ENCODE data around the gene NAA30. TPM values are rescaled to one million over a fixed set of nuclear protein-coding genes. Genes with fewer than 3 reads are reported as not detected.
A peak's percentile ranks its signal among the peaks of the same experiment; 100 is the strongest.

The NAA30 gene
- total RNA-seq, 1 experiment from 2014 or later, result 16.0 TPM

DNA sequence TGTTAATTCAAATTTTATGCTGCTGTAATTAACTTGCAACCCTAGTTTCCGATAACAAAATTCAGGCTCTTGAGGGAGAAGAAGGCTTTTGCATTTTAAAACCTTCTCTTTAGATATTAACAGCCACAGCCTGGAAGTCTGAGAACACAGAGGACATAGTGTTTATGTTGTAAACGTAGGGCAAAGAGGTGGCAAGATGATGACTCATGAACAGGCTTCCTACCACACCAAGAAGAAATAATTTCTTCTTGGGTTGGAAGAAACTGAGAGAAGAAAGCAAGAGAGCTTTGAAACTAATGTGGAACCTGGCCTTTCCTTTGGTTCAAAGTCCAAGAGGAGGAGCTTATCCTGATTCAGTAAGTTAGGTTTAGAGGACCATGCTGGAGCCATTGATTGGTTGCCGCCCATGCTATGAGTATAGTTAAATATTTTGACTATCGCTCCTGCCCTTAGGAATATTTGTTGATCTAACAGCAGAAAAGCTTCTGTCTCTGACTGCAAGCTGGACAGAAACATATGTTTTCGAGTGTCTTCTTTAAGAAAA is 71.5 kb downstream of the NAA30 start:
- Mint-ChIP-seq H3K4me1 (ENCODE audit: low read depth, unreplicated experiment) (peaks cover 31% of the 10 kb centered on the region), H3K4me3 (ENCODE audit: low read depth, unreplicated experiment) (peak overlapping the region; percentile 21), H3K27ac (ENCODE audit: unreplicated experiment) (peak overlapping the region; percentile 52), H3K36me3 (ENCODE audit: insufficient read depth, unreplicated experiment) (peaks cover 6% of the 10 kb centered on the region), H3K9me3 (ENCODE audit: low read depth, unreplicated experiment) (no peaks in the 10 kb centered on the region), H3K27me3 (ENCODE audit: unreplicated experiment) (no peaks in the 10 kb centered on the region)
- BruUV-seq (replicated peaks), result no TSS peak
- CTCF ChIA-PET, result interaction anchor here (1.0 kb wide), 1 partner anchor 30 kb away, joined by 3 read pairs; no protein-coding TSS in a partner anchor
- intact Hi-C loops (cut with micrococcal nuclease; ENCODE audit: unreplicated experiment), result no loop called here
- TF ChIP-seq, protein P1, sequence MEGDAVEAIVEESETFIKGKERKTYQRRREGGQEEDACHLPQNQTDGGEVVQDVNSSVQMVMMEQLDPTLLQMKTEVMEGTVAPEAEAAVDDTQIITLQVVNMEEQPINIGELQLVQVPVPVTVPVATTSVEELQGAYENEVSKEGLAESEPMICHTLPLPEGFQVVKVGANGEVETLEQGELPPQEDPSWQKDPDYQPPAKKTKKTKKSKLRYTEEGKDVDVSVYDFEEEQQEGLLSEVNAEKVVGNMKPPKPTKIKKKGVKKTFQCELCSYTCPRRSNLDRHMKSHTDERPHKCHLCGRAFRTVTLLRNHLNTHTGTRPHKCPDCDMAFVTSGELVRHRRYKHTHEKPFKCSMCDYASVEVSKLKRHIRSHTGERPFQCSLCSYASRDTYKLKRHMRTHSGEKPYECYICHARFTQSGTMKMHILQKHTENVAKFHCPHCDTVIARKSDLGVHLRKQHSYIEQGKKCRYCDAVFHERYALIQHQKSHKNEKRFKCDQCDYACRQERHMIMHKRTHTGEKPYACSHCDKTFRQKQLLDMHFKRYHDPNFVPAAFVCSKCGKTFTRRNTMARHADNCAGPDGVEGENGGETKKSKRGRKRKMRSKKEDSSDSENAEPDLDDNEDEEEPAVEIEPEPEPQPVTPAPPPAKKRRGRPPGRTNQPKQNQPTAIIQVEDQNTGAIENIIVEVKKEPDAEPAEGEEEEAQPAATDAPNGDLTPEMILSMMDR (IDR thresholded peaks at IDR 0.05; ENCODE audit: unreplicated experiment), result no peak
- DNase-seq, result peak; percentile 13

DNA sequence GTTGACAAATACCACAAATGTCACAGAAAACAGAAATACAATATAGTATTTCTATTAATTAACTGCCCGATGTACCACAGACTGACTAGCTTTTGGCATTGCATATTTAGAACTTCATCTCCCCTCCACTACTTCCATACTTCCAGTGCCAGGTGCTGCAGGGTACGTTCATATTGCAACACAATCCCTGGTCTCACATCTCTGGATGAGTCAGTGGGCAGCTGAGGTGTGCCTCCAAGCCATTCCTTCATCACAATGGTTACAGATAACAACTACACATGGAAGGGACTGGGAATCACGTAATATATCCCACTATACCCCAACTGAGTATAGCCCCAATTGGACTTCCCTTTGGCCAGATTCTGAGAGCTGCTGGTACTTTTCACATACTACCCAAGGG is 72.2 kb downstream of the NAA30 start:
- intact Hi-C loops (cut with micrococcal nuclease; ENCODE audit: unreplicated experiment), result no loop called here
- H3K4me3 Mint-ChIP-seq (ENCODE audit: low read depth, unreplicated experiment), result no peak overlapping the region
- no peaks in the 10 kb centered on the region for H3K27me3 Mint-ChIP-seq (ENCODE audit: unreplicated experiment)
- no TSS peak for BruUV-seq (replicated peaks)
- H3K9me3 Mint-ChIP-seq (ENCODE audit: low read depth, unreplicated experiment), result no peaks in the 10 kb centered on the region
- H3K27ac Mint-ChIP-seq (ENCODE audit: unreplicated experiment), result peak overlapping the region; percentile 52
- H3K36me3 Mint-ChIP-seq (ENCODE audit: insufficient read depth, unreplicated experiment), result peaks cover 6% of the 10 kb centered on the region
- CTCF ChIA-PET, result interaction anchor here (1.0 kb wide), 1 partner anchor 29 kb away, joined by 3 read pairs; no protein-coding TSS in a partner anchor
- H3K4me1 Mint-ChIP-seq (ENCODE audit: low read depth, unreplicated experiment), result peaks cover 31% of the 10 kb centered on the region
- TF ChIP-seq, protein P1 (IDR thresholded peaks at IDR 0.05; ENCODE audit: unreplicated experiment), result no peak
- peak; percentile 3 for DNase-seq

DNA sequence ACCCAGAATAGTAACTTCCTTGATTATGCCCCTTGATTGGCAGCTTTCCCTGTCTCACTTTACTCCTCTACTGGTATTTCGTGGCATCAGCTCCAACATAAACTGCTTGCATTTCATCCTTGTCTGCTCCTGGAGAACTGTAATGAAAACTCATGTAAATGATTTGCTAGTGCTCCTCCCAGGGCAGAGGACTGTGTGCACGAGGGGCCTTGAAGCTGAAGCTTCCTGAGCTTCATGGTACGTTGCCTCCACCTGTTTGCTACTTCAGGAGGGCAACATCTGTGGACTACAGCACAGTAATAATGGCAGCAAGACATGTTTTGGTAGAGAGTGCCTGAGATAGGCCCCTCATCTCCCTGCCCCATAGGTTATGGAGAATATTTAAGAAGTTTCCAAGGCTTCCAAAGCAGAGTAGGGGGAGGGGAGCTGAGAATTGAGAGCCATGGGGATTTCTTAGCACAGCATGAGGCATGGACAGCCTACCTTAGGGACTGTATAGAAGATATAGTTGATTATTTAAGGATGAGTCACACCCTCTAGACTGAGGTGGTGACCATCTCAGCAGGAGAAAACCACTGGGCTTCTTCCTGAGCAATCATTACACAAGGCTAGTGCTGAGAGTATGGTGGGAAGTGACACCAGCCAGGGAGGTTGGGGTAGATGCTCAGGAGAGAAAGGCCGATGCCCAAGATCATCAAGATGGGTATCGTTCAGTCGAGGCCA is 73.8 kb downstream of the NAA30 start:
- Mint-ChIP-seq H3K36me3 (ENCODE audit: insufficient read depth, unreplicated experiment) (peaks cover 6% of the 10 kb centered on the region), H3K4me3 (ENCODE audit: low read depth, unreplicated experiment) (no peak overlapping the region), H3K27me3 (ENCODE audit: unreplicated experiment) (no peaks in the 10 kb centered on the region), H3K27ac (ENCODE audit: unreplicated experiment) (no peak overlapping the region), H3K4me1 (ENCODE audit: low read depth, unreplicated experiment) (peaks cover 31% of the 10 kb centered on the region), H3K9me3 (ENCODE audit: low read depth, unreplicated experiment) (no peaks in the 10 kb centered on the region)
- no TSS peak for BruUV-seq (replicated peaks)
- TF ChIP-seq, protein P1 (IDR thresholded peaks at IDR 0.05; ENCODE audit: unreplicated experiment), result no peak
- CTCF ChIA-PET, result no interaction called here
- intact Hi-C loops (cut with micrococcal nuclease; ENCODE audit: unreplicated experiment), result no loop called here
- DNase-seq, result no peak

Other genes with a start within 250 kb of the NAA30 start
- 62.4 and 67.2 TPM in 2 replicates for gene EXOC5, start 121.7 kb upstream of the NAA30 start, total RNA-seq (2022)
- gene AP5M1, start 121.6 kb upstream of the NAA30 start, total RNA-seq (2022), result 34.2 and 38.3 TPM in 2 replicates
- 58.7 and 81.3 TPM in 2 replicates for gene CCDC198, start 103.3 kb downstream of the NAA30 start, total RNA-seq (2022)